Prostate gland (tissue), 2 donors: ENCODE results near the gene CD177.

ENCODE experiments used
- POLR2A ChIP-seq: fragments of 450-650 bp; IDR thresholded peaks from one replicate; pipeline ENCODE4 v1.6.1; 2016; ENCODE audit warnings: antibody characterized with exemption, mild to moderate bottlenecking
- POLR2AphosphoS5 ChIP-seq: sonication (generic); formaldehyde crosslinking; IDR thresholded peaks from one replicate; pipeline ENCODE4 v1.6.1; 2017; ENCODE audit warnings: antibody characterized with exemption
- TF ChIP-seq, protein P1 (sequence below), 4 experiments: fragments of 200-600 bp in 2 of 4; fragments of 450-650 bp in 2 of 4; sonication (generic) in 2 of 4; IDR thresholded peaks; 1 replicate in 3 of 4; 2 replicates in 1 of 4; pipeline ENCODE4 v1.5.1; 2016 to 2019; ENCODE audit warnings: antibody characterized with exemption in 4 of 4, mild to moderate bottlenecking in 2 of 4, moderate library complexity in 2 of 4

DNA sequence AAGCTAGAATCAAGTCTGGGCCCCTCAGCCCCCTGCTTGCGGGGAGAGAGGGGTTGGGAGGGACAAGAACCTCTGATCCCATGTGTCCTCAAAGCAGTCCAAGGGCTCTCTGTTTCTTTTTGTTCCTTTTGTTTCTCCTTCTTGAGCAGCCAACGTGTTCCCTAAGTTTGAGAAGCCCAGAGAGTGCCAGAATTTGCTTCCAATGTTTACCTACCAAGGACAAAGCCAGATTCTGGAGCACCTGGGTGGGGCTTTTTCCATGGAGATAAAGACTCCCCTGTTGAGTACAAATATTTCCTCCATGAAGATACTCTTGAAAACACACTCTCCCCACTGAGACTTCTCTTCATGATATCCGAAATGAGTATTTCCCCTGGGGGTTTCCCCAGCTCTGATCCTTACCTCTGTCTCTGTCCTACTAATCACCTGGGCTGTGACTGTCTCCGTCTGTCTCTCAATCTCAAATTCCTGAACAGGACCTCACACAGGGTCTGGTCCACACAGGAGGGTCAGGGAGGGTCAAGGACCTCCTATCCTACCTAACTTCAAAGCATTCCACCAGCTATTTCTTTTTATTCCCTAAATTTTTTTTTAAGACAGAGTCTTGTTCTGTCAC is 27.4 kb downstream of the CD177 start:
- TF ChIP-seq, protein P1, sequence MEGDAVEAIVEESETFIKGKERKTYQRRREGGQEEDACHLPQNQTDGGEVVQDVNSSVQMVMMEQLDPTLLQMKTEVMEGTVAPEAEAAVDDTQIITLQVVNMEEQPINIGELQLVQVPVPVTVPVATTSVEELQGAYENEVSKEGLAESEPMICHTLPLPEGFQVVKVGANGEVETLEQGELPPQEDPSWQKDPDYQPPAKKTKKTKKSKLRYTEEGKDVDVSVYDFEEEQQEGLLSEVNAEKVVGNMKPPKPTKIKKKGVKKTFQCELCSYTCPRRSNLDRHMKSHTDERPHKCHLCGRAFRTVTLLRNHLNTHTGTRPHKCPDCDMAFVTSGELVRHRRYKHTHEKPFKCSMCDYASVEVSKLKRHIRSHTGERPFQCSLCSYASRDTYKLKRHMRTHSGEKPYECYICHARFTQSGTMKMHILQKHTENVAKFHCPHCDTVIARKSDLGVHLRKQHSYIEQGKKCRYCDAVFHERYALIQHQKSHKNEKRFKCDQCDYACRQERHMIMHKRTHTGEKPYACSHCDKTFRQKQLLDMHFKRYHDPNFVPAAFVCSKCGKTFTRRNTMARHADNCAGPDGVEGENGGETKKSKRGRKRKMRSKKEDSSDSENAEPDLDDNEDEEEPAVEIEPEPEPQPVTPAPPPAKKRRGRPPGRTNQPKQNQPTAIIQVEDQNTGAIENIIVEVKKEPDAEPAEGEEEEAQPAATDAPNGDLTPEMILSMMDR (IDR thresholded peaks at IDR 0.05) = no peak
- TF ChIP-seq POLR2A (no peak), POLR2AphosphoS5 (peak; percentile 70)
